GM18907 (cell line): ENCODE measurements around the gene PNMA1.

Experiments used
- ATAC-seq: cut with Tn5 transposase; IDR thresholded peaks from one replicate; pipeline ENCODE4 v1.9.1; 2021; ENCODE audit warnings: mild to moderate bottlenecking, moderate library complexity; ENCODE audit not compliant: unreplicated experiment

Gene PNMA1

GRCh38 chr14:73751157-73751691 is 37.0 kb upstream of the PNMA1 start:
- ATAC-seq, result no peak

GRCh38 chr14:73750531-73750901 is 36.3 kb upstream of the PNMA1 start:
- ATAC-seq, result no peak

DNA sequence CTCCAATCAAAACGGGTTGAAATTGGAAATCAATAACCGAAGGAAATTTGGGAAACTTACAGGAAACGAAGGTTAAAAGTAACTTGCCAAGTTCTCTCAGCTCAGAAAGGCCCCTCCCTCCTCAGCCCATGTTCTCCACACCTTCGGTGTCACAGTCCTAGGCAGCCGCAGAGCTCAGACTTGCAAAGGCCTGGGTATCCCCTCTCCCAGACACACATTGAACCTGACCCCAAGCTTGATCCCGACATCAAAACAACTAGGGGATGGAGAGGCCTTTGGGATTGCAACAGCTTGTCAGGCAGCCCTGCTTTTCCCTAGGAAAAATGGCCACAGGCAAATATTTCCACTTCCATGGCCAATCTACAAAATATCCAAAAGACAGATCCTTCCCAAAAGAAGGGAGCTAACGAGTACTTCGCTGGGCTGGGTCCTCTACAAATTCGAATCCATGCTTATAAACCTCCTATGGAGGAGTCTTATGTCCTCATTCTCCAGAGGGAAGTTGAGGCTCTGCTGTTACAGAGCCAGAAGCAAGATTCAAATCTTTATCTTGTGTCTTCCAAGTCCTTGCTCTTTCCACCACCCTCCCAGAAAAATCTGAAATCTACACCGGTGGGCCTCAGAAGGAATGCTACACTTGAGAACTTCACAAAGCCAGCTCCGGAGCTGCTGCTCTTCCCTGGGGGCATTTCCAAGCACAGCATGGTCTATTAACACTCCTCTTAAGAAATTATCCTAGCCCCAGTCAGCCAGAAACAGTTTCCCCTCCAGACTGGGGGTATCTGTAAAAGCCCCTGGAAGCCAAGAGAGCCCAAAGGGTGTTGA is 35.7 kb upstream of the PNMA1 start:
- no peak for ATAC-seq

DNA sequence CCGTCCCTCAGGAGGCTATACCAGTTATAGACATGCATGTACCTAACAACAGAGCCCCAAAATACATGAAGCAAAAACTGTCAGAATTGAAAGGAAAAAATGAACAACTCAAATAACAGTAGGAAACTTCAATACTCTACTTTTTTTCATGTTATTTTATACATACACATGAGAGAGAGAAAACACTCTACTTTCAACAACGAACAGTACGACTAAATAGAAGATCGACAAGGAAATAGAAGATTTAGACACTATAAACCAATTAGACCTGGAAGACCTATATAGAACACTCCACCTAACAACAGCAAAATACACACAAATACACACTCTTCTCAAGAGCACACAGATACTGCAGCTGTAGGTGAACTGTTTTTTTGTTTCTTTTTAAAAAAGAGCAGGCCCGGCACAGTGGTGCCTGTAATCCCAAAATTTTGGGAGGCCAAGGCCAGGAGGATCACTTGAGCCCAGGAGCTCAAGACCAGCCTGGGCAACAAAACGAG is 34.7 kb upstream of the PNMA1 start:
- no peak for ATAC-seq

- no peak for ATAC-seq
Measured at GRCh38 chr14:73747379-73748211, 33.4 kb upstream of the PNMA1 start.

- no peak for ATAC-seq
Measured at GRCh38 chr14:73746520-73747378, 32.6 kb upstream of the PNMA1 start.

- no peak for ATAC-seq
Measured at GRCh38 chr14:73745571-73746519, 31.7 kb upstream of the PNMA1 start.

GRCh38 chr14:73744874-73745529 is 30.8 kb upstream of the PNMA1 start:
- ATAC-seq, result no peak

DNA sequence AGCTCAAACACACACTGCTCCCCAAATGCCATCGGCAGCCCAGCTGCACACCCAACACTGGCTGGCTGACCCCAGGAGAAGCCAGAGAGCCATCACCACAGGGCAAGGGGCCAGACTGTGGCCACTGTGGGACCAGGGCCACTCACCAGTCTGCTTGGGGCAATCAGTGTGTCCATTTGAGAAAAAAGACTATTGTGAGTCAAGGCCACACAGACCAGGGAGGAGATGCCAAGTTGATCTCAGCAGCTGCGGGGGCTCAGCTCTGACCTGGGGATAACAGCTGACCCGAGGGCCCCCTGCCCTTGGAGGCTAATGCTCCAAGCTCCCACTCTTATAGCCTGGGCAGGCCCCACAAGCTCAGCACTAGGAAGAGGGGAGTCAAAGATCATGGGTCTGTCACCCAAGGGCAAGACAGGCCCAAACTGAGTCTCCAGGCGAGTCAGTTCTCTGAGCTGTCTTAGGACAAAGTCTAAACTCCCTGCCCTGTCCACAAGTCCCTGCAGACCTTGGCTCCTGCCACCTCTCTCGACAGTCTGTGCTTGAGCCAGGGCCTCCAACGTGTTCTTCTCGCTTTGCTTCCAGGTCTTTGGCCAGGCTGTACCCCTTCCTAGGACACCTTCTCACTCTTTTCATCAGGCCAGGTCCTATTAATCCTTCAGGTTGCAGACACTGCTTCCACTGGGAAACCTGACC is 30.1 kb upstream of the PNMA1 start:
- no peak for ATAC-seq

GRCh38 chr14:73743431-73743931 is 29.3 kb upstream of the PNMA1 start:
- peak; percentile 56 for ATAC-seq

- ATAC-seq, result no peak
Measured at GRCh38 chr14:73742520-73743238, 28.5 kb upstream of the PNMA1 start.

GRCh38 chr14:73741876-73742519 is 27.8 kb upstream of the PNMA1 start:
- ATAC-seq, result no peak

DNA sequence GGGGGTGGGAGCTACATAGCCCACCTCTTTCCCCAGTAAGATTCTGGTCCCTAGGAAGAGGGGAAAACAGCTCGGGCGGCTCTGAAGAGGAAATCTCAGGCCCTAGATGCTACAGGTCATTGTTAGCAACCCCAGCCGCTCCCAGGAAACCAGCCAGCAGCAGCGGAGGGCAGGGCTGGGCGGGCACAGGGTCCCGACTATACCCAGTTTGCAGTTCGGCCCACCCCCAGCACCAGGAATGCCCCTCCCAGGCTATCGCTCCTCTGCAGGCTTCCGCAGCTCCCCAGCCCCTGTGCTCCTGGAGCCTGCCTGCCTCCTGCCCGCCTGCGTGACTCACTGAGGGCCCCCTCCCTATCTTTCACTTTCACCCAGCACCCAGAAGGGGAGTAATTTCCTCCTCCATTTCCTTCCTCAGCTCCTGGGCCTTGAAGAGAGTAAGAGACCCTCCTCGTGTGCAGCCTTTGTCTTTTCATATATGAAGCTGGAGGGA is 27.2 kb upstream of the PNMA1 start:
- ATAC-seq, result peak; percentile 42

DNA sequence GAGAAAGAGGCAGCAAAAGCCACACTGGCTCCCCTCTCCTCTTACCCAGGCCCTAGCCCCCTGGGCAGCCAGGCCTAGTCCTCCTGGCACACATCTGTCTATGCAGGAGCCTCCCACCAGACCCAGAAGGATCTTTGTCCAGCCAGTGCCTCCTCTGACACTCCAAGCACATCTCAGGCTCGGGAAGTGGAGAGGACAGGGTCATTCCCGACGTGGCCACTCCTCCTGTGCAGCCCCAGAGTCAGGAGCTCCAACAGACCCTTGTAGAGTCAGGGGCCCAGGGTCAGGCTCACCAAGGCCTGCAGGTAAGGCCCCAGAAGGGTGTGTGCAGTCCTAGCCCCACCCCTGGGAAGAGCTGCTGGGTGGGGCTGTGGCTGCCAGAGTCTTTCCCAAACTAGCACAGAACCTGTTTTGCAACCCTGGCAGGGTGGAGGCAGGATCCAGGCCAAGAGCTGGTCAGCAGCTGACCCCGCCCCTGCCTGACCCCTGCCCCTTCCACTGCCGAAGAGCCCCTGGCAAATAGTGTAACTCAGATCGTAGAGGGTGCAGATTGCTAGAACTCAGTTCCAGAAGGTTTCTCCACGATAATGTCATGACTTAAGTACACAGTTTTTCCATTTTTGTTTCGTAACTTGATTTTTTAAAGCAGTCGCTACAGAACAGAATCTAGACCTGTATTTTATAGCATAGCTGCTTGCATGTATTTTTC is 26.6 kb upstream of the PNMA1 start:
- ATAC-seq, result no peak

- no peak for ATAC-seq
Measured at GRCh38 chr14:73739899-73740617, 25.9 kb upstream of the PNMA1 start.
